GM20000 (cell line): ENCODE results near the gene CHMP3.

Source experiments
- DNase-seq: peaks from one replicate; pipeline ENCODE4 v3.0.0; 2012; ENCODE audit warnings: low spot score
- CTCF ChIP-seq: IDR thresholded peaks from 2 replicates; pipeline ENCODE4 v1.5.1; 2012; ENCODE audit warnings: mild to moderate bottlenecking, control low read depth; ENCODE audit errors: extremely low read depth, missing control alignments

CHMP3 gene

GRCh38 chr2:86453836-86454235 is 109.4 kb downstream of the CHMP3 start:
- no peak for TF ChIP-seq CTCF

More at GRCh38 chr2:86453836-86454235, 109.4 kb downstream of the CHMP3 start:
- DNase-seq = no peak
